Embryonic facial prominence (tissue), 1 donor: ENCODE measurements around the gene ATXN3L.
"Not testable (repeated sequence)": the region's sequence is repeated elsewhere in the genome, so short reads cannot be mapped to it uniquely, and the experiment has no call there.

Experiments used
- DNase-seq: peaks from one replicate; pipeline ENCODE4 v3.0.0-alpha.2; 2016; ENCODE audit errors: extremely low spot score

The ATXN3L gene

GRCh38 chrX:13305108-13305507, 14.7 kb downstream of the ATXN3L start:
- DNase-seq: no peak

GRCh38 chrX:13304052-13304451, 15.8 kb downstream of the ATXN3L start:
- DNase-seq: no peak

GRCh38 chrX:13303248-13303647, 16.6 kb downstream of the ATXN3L start:
- not testable (repeated sequence) for DNase-seq

GRCh38 chrX:13298836-13299235, 21.0 kb downstream of the ATXN3L start:
- no peak for DNase-seq

GRCh38 chrX:13295841-13296240, 24.0 kb downstream of the ATXN3L start:
- DNase-seq: no peak

- no peak for DNase-seq
These were observed 26.2 kb downstream of the ATXN3L start for GRCh38 chrX:13293700-13294099.

GRCh38 chrX:13290891-13291614, 28.8 kb downstream of the ATXN3L start:
- no peak for DNase-seq

- DNase-seq: no peak
These were observed 31.2 kb downstream of the ATXN3L start for GRCh38 chrX:13288671-13289070.

GRCh38 chrX:13287816-13288215, 32.0 kb downstream of the ATXN3L start:
- DNase-seq: no peak

- DNase-seq: no peak
These were observed 34.2 kb downstream of the ATXN3L start for GRCh38 chrX:13285693-13286092.

GRCh38 chrX:13285229-13285628, 34.6 kb downstream of the ATXN3L start:
- DNase-seq: no peak

GRCh38 chrX:13284570-13284969, 35.3 kb downstream of the ATXN3L start:
- DNase-seq: no peak

- no peak for DNase-seq
These were observed 35.8 kb downstream of the ATXN3L start for GRCh38 chrX:13283950-13284546.

- no peak for DNase-seq
These were observed 36.3 kb downstream of the ATXN3L start for GRCh38 chrX:13283512-13283911.

- DNase-seq: no peak
These were observed 38.6 kb downstream of the ATXN3L start for GRCh38 chrX:13281289-13281688.

GRCh38 chrX:13279279-13280018, 40.4 kb downstream of the ATXN3L start:
- DNase-seq: no peak

GRCh38 chrX:13277539-13277938, 42.3 kb downstream of the ATXN3L start:
- no peak for DNase-seq

GRCh38 chrX:13276991-13277390, 42.9 kb downstream of the ATXN3L start:
- no peak for DNase-seq

GRCh38 chrX:13275031-13275430, 44.8 kb downstream of the ATXN3L start:
- no peak for DNase-seq

GRCh38 chrX:13272426-13272825, 47.4 kb downstream of the ATXN3L start:
- no peak for DNase-seq

- no peak for DNase-seq
These were observed 48.3 kb downstream of the ATXN3L start for GRCh38 chrX:13271511-13271910.

GRCh38 chrX:13270360-13270759, 49.5 kb downstream of the ATXN3L start:
- DNase-seq: no peak

GRCh38 chrX:13268874-13269273, 51.0 kb downstream of the ATXN3L start:
- DNase-seq: no peak
